Measurements from ENCODE around the gene PRCP.

DNA sequence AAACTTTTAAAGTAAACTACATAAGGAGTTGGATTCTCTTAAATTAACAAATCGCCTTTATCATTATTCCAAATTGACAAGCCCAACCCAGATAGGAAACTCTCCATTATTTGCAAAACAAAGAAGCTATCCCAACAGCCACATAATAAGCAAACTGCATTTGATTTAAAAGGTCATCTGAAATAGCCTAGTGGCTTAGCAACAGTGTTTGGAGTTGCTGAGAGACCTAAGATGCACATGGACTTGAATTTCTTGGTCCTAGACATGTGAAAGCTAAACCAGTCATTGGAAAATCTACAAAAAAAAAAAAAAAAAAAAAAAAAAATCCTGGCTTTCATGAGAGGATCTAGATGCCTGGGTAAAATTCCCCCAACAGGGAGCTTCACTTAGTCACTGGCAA is 69.5 kb downstream of the PRCP start:
- TF ChIP-seq YY1 (IDR thresholded peaks at IDR 0.05; ENCODE audit: insufficient read depth, insufficient read length) (no peak), SUZ12 (IDR thresholded peaks at IDR 0.05; ENCODE audit: extremely low read depth, insufficient read depth, insufficient read length) (no peak), ZNF274 (IDR thresholded peaks at IDR 0.05; ENCODE audit: low read depth, low read length) (no peak)

Data from NT2/D1 (cell line).